ENCODE results near the gene XPOT. TPM values are rescaled to one million over a fixed set of nuclear protein-coding genes. Genes with fewer than 3 reads are reported as not detected.

The XPOT gene
- total and polyA plus RNA-seq, 4 donors, result 21.1 to 65.7 (median 36.6) TPM

GRCh38 chr12:64412459-64412858 is 8.3 kb downstream of the XPOT start:
- H3K36me3 ChIP-seq (ENCODE audit: control insufficient read depth in 4 of 4, insufficient read depth in 4 of 4, low read length in 4 of 4), result peaks cover 22 to 36% (median 30%) of the 10 kb centered on the region in 4 donors

GRCh38 chr12:64413884-64414283 is 9.7 kb downstream of the XPOT start:
- Histone ChIP-seq H3K4me1 (ENCODE audit: control insufficient read depth in 5 of 5, insufficient read depth in 5 of 5, low read length in 5 of 5) (no peaks in the 10 kb centered on the region), H3K36me3 (ENCODE audit: control insufficient read depth in 4 of 4, insufficient read depth in 4 of 4, low read length in 4 of 4) (peaks cover 22 to 37% (median 30%) of the 10 kb centered on the region in 4 donors)
- no peak for DNase-seq

More at GRCh38 chr12:64412459-64412858, 8.3 kb downstream of the XPOT start:
- no peak for TF ChIP-seq CTCF (IDR thresholded peaks at IDR 0.05; ENCODE audit: control extremely low read depth, extremely low read depth)
- Histone ChIP-seq H3K4me1 (ENCODE audit: control insufficient read depth in 5 of 5, insufficient read depth in 5 of 5, low read length in 5 of 5) (peaks cover 0 to 3% (median 0%) of the 10 kb centered on the region in 5 donors), H3K4me3 (no peak overlapping the region), H3K9me3 (ENCODE audit: control insufficient read depth in 4 of 4, insufficient read depth in 3 of 4, low read length in 3 of 4) (no peaks in the 10 kb centered on the region), H3K9ac (ENCODE audit: insufficient read depth in 1 of 2, low read length in 2 of 2) (no peak overlapping the region), H3K27me3 (ENCODE audit: control insufficient read depth in 3 of 3, insufficient read depth in 3 of 3, low read length in 2 of 3) (no peaks in the 10 kb centered on the region), H3K27ac (ENCODE audit: low read depth in 1 of 2, low read length in 1 of 2) (no peak overlapping the region)
- no peak for DNase-seq
- 94 to 95% methylated on average over 2 of the region's 2 CpGs for WGBS, 2 donors
- no peak for ATAC-seq (ENCODE audit: insufficient read depth, low FRiP score)

GRCh38 chr12:64418209-64418608 is 14.0 kb downstream of the XPOT start:
- no peak overlapping the region for H3K4me3 ChIP-seq
- no peaks in the 10 kb centered on the region for H3K27me3 ChIP-seq (ENCODE audit: control insufficient read depth in 3 of 3, insufficient read depth in 3 of 3, low read length in 2 of 3)
- H3K36me3 ChIP-seq (ENCODE audit: control insufficient read depth in 4 of 4, insufficient read depth in 4 of 4, low read length in 4 of 4), result peaks cover 13 to 39% (median 28%) of the 10 kb centered on the region in 4 donors
- DNase-seq, result no peak
- ATAC-seq (ENCODE audit: insufficient read depth, low FRiP score), result no peak
- H3K4me1 ChIP-seq (ENCODE audit: control insufficient read depth in 5 of 5, insufficient read depth in 5 of 5, low read length in 5 of 5), result no peaks in the 10 kb centered on the region
- no peak for TF ChIP-seq CTCF (IDR thresholded peaks at IDR 0.05; ENCODE audit: control extremely low read depth, extremely low read depth)
- H3K9me3 ChIP-seq (ENCODE audit: control insufficient read depth in 4 of 4, insufficient read depth in 3 of 4, low read length in 3 of 4), result no peaks in the 10 kb centered on the region
- no peak overlapping the region for H3K27ac ChIP-seq (ENCODE audit: low read depth in 1 of 2, low read length in 1 of 2)
- no peak overlapping the region for H3K9ac ChIP-seq (ENCODE audit: insufficient read depth in 1 of 2, low read length in 2 of 2)

More at GRCh38 chr12:64413884-64414283, 9.7 kb downstream of the XPOT start:
- WGBS, 2 donors, result 89 to 90% methylated on average over 2 of the region's 2 CpGs
- H3K9me3 ChIP-seq (ENCODE audit: control insufficient read depth in 4 of 4, insufficient read depth in 3 of 4, low read length in 3 of 4), result no peaks in the 10 kb centered on the region
- ATAC-seq (ENCODE audit: insufficient read depth, low FRiP score), result no peak
- no peak overlapping the region for H3K4me3 ChIP-seq
- no peak overlapping the region for H3K9ac ChIP-seq (ENCODE audit: insufficient read depth in 1 of 2, low read length in 2 of 2)
- H3K27me3 ChIP-seq (ENCODE audit: control insufficient read depth in 3 of 3, insufficient read depth in 3 of 3, low read length in 2 of 3), result no peaks in the 10 kb centered on the region
- TF ChIP-seq CTCF (IDR thresholded peaks at IDR 0.05; ENCODE audit: control extremely low read depth, extremely low read depth), result no peak
- H3K27ac ChIP-seq (ENCODE audit: low read depth in 1 of 2, low read length in 1 of 2), result no peak overlapping the region

GRCh38 chr12:64419696-64420095 is 15.5 kb downstream of the XPOT start:
- no peak overlapping the region for H3K4me3 ChIP-seq
- H3K27me3 ChIP-seq (ENCODE audit: control insufficient read depth in 3 of 3, insufficient read depth in 3 of 3, low read length in 2 of 3), result no peaks in the 10 kb centered on the region
- no peaks in the 10 kb centered on the region for H3K9me3 ChIP-seq (ENCODE audit: control insufficient read depth in 4 of 4, insufficient read depth in 3 of 4, low read length in 3 of 4)
- no peak overlapping the region for H3K27ac ChIP-seq (ENCODE audit: low read depth in 1 of 2, low read length in 1 of 2)
- no peak overlapping the region for H3K9ac ChIP-seq (ENCODE audit: insufficient read depth in 1 of 2, low read length in 2 of 2)
- TF ChIP-seq CTCF (IDR thresholded peaks at IDR 0.05; ENCODE audit: control extremely low read depth, extremely low read depth), result no peak
- WGBS, 2 donors, result 68 to 71% methylated on average over 3 of the region's 3 CpGs
- peaks cover 17 to 48% (median 26%) of the 10 kb centered on the region in 4 donors for H3K36me3 ChIP-seq (ENCODE audit: control insufficient read depth in 4 of 4, insufficient read depth in 4 of 4, low read length in 4 of 4)
- no peak for DNase-seq
- H3K4me1 ChIP-seq (ENCODE audit: control insufficient read depth in 5 of 5, insufficient read depth in 5 of 5, low read length in 5 of 5), result no peaks in the 10 kb centered on the region
- ATAC-seq (ENCODE audit: insufficient read depth, low FRiP score), result no peak

All from lung (tissue), 12 donors.